Renal pelvis (tissue), 4 donors: ENCODE results near the gene XXYLT1. TPM values are rescaled to one million over a fixed set of nuclear protein-coding genes. Genes with fewer than 3 reads are reported as not detected.
"Not testable (repeated sequence)": the region's sequence is repeated elsewhere in the genome, so short reads cannot be mapped to it uniquely, and the experiment has no call there.

ENCODE experiments used
- DNase-seq: peaks from one replicate; pipeline ENCODE4 v3.0.0-alpha.2; 2013
- polyA plus RNA-seq, 3 donors: library from polyadenylated mRNA; unstranded; fragments of 120-200 nt; gene quantifications; one replicate each; pipeline ENCODE4 v1.2.1, GENCODE V29; 2013; ENCODE audit not compliant: insufficient read length in 3 of 3

Gene XXYLT1
- polyA plus RNA-seq, 3 donors, result 28.7 to 32.7 (median 29.6) TPM

DNA sequence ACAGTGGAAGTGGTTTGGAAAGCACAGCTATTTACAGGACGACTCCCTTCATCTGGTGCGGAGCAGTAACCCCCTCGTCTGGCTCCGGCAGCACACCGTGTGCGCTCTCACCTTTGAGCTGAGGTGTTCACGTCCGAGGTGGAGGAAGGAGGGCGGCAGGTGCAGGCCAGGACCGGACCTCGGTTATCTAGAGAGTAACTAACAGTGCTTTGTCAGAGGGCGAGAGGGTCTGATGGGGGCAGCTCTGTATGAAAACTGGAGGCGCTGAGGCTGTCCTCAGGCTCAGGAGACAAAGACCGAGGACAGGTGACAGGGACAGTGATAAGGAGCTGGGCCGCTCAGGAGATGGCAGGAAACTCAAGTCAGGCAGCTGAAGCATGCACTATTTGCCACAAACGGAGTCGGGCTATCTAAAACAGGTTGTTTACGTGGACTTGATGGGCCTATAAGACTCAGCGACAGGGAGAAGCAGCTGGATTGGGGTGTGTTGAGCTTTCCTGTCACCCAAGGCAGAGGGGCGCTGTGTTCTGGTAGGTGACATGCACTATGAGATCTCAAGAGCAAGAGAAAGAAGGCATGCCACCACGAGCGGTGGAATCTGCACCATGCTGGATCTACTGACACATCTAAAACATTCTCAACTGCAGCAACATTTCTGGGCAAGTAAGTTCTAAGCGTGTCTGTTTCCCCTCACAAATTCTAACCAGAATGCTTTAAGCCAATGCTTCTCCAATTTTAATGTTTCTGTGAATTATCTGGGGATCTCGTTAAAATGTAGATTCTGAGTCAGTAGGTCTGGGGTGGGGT is 155.2 kb downstream of the XXYLT1 start:
- no peak for DNase-seq

DNA sequence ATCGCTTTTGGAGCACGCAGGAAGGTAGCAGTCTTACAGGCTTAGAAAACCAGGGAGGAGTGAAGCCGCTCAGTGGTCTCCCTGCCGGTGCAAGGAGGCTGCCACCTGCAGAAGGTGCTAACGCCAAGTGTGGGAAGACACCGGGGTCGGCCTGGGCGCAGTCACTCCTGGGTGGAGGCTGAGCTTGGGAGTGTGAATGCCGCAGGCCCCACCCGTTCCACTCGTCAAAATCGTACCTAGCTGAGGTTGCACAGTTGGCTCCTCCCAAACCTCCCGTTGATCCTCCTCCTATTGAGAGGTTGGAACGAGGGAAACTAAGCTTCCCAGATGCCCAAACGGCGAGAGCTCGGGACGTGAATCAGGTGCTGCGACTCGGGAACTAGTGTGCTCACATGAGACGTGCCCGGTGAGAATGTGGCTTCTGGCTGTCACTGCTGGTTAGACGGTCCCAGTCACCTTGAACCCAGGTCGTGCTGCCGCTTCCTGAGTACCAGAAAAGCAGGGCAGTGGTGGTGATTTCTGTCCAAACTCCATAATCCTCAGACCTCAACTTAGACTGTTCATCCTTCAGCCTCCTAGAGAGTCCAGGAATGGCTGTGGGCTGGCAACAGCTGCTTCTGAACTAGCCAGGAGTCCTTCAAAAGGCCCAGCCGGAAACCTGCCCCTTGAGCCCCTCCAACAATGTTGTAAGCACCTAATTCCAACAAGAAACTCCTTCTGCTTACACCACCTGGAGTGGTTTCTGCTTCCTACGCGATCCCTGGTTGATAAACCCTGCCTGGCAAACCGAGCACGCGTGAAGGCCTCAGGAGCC is 156.0 kb downstream of the XXYLT1 start:
- no peak for DNase-seq

DNA sequence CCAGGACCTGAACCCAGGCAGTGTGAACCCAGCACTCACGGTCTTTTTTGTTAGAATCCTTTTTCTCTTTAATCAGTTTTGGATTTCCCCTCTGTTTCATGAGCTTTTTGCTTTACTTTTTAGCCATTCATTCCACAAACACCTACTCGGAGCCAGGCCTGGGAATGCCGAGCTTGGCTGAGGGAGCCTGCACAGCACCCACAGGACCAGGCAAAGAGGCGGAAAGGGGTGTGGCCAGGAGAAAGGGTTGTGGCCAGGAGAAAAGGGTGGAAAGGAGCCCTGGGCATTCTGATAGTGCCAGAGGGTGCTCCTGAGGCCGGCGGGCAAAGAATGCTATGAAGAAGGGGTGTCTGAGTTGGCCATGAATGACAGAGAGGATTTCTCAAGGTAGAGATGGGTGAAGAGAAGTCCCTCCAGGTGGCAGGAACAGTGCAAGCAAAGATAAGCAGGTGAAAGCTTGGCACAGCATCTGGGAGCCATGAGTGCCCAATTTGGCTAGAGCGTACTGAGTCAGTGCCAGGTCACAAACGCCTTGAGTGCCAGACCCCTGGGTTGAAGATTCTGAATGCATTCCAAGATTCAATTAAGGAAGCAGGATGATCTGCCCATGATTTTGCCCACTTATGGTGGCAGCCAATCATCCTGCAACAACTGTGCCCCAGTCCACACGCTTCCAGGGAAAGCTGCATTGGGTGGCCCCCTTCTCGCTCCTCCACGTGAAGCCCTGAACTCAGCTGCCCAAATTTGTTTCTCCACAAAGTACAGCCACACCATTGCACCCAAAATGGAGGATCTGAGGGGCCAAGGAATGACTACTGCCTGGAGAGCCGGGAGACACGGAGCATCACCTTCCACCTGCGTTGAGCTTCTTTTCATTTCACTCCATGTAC is 157.2 kb downstream of the XXYLT1 start:
- no peak for DNase-seq

DNA sequence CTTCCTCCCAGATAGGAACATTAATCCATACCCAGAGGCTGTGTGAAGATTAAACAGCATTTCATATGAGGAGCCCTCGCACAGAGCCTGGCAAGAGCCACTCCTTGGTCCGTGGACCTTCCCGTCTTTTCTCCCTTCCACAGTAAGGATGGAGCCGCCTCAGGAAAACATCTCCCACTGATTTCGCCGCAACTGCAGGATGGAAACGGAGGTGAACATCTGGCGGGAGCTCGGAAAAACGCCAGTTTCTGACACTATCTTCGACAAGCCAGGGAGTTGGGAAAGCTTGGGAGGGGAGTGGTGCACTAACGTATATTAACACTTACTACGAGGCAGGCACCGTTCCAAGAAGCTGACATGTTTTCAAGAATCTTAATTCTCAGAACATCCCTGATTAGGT is 157.9 kb downstream of the XXYLT1 start:
- DNase-seq, result no peak

DNA sequence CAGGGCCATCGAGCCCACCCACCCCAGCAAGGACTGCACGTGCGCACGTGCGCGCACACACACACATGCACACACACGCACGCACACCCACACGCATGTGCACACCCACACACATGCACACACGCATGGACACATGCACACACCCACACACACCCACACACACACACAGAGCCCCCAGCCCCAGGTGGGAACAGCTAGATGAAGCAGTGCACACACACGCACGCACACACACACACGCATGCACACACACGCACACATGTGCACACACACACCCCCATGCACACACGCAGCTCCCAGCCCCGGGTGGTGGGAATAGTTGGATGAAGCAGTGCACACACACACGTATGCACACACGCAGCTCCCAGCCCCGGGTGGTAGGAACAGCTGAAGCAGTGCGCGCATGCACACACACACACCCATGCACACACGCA is 158.6 kb downstream of the XXYLT1 start:
- no peak for DNase-seq

DNA sequence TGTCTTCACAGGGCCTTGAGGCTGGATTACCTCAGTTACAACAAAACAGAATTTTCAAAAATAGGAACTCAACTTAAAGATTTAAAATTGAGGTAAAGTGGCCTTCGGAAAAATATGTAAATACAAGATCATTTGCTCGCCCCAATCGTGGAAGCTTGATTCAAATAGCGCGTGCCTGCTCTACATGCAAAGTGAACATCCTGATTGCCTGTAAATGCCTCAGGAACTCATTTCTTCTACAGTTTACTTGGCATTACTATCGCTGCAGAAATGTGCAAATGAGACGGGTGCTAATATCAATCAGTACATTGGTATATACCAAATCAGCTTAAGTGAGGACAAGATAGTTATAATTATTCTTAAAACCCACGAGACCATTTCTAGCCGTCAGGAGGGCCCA is 159.2 kb downstream of the XXYLT1 start:
- no peak for DNase-seq

DNA sequence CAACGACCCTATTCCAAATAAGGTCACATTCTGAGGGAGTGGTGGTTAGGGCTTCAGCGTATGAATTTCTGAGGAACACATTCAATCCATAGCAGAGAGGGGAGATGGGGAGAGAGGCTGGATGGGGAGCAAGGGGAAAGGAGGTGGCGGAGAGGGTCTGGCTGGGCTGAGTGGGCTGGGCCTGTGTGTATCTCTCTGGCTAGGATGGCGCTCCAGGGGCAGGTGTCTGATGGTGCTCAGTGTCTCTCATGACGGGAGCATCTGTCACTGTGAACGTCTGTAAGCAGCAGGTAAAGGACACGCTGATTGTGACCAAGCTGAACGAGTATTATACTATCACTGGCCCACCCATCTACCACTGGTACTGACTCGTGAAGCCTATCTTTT is 159.6 kb downstream of the XXYLT1 start:
- DNase-seq, result no peak

DNA sequence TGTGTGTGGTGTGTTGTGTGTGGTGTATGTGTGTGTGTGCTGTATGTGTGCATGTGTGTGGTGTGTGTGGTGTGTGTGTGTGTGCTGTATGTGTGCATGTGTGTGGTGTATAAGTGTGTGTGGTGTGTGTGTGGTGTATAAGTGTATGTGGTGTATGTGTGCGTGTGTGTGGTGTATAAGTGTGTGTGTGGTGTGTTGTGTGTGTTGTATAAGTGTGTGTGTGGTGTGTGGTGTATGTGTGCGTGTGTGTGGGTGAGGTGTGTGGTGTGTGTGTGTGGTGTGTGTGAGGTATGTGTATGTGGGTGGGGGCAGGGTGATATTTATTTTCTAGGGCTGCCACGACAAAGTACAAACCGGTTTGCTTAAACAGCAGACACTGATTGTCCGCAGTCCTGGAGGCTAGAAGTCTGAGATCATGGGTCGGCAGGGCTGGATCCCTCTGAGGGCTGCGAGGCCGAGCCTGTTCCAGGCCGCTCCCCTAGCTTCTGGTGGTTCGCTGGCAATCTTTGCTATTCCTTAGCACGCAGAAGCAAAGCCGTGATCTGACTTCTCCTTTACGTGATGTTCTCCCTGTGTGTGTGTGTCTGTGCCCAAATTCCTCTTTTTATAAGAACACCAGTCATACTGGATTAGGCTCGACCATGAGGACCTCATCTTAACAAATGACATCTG is 160.2 kb downstream of the XXYLT1 start:
- DNase-seq, result no peak

DNA sequence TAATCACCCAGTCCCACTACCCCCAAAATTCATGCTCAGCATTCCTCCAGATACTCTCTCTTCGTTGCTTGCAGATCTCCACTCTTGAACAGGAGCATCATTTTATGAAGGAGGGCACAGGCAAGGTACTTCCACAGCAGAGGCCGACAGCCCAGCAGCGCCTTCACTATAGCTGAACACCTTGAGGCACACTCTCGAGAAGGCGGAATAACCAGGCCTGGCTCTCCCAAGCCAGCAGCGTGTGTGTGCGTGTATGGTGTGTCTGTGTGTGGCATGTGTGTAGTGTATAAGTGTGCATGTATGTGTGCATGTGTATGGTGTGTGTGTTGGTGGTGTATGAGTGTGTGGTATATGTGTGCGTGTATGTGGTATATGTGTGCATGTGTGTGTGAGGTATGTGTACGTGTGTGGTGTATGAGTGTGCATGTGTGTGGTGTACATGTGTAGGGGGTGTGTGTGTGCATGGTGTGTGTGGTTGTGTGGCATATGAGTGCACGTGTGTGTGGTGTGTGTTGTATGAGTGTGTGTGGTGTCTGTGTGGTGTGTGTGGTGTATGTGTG is 161.8 kb downstream of the XXYLT1 start:
- DNase-seq, result no peak

DNA sequence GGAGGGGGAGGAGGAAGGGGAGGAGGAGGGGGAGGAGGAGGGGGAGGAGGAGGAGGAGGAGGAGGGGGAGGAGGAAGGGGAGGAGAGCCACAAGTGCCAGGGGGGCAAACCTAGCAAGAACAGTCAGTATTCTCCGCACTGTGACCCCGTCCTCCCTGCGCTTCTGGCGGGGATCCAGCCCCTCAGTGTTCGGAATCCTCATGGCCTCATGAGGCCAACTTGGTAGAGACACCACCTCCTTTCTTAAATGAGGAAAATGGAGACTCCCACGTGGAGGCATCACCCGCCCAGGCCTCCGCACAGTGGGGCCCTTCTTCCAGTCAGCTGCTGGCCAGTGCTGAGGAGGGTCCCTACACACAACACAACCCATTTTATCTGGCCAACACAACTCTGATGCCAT is 163.4 kb downstream of the XXYLT1 start:
- DNase-seq, result no peak

DNA sequence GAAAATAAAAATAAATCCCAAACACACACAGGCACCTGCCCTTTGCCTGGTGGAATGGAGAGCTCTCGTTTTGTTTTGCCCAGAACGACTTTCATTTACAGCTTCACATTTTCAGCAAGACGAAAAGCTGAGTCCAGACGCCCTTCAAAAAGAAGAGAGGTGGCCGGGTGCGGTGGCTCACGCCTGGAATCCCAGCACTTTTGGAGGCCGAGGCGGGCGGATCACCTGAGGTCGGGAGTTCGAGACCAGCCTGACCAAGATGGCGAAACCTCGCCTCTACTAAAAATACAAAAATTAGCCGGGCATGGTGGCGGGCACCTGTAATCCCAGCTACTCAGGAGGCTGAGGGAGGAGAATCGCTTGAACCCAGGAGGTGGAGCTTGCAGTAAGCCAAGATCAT is 163.9 kb downstream of the XXYLT1 start:
- DNase-seq, result not testable (repeated sequence)

DNA sequence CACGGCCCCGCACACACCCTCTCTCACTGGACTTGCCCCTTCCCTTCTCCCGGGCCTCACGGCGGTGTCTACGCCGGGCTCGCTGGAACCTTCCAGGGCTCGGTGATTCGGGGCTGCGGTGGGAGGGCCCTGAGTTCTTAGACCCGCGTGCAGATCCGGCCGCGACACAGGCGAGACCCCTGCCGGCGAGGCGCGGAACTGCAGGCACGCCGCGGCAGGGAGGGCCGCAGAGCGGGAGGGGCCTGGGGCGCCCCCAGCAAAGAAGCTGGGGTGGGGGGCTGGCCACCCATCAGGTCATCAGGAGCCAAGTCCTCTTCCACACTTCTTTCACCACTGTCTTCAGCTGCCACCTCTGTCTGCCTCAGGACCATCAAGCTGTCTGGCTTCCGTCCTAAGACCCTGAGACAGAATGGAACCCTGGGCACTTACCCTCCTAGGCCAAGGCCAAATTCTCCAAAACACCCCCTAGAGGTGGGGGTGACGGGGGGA is 164.5 kb downstream of the XXYLT1 start:
- peak; percentile 52 for DNase-seq

DNA sequence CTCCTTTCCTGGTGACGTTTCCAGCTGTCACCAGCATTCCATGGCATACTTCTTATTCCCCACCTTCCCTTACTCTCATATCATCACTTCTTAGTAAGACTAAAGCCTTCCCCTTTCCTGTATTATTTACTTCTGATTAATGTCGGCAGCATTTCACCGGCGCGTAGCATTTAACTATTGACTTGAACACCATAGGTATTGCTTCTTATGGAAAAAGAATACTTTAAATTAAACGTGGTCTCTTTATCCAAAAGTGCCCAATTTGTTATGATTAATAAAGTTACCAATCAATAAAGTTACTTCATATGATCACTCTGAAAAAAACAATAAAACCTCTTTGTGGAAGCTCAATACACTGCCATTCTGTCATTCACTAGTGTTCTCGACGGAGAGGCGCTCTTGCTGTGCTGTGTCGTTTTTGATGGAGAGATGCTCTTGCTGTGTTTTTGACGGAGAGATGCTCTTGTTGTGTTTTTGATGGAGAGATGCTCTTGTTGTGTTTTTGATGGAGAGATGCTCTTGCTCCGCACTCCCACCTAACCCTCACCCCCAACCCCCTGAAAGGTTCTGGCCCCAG is 165.0 kb downstream of the XXYLT1 start:
- DNase-seq, result no peak

DNA sequence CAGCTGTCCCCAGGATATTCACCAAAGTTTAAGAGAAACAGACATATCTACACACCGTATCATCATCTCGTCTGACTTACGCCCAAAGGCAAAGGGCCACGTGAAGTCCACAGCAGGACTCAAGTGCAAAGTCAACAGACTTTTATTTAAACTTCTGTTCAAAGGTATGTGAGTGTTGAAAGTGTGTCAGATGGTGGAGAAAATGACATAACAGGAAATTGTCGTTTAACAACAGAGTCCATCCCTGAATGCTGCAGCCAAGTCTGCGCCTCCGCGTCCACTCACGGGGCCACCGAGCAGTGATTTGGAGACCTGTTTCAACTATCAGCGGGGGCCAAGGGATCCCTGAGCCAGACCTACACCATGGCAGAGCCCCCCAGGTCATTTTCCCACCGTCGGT is 165.6 kb downstream of the XXYLT1 start:
- DNase-seq, result no peak

DNA sequence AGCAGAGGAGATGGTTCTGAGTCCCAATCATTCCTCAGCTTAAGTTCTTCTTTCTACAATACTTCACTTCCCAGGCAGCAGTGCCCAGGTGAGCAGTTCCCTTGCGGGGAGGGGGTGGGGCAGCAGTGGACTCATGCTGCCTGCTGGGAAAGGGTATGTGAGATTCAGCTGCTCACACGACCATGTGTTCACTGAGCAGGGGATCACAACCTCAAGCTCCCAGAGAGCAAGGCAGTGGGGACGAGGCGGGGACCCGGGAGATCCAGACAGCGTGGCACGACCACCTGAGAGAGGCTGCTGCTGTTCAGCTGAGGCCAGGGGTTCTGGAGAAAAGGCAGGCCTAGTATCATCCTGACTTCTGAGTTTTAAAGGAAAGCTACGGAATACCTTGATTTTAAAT is 166.6 kb downstream of the XXYLT1 start:
- no peak for DNase-seq

DNA sequence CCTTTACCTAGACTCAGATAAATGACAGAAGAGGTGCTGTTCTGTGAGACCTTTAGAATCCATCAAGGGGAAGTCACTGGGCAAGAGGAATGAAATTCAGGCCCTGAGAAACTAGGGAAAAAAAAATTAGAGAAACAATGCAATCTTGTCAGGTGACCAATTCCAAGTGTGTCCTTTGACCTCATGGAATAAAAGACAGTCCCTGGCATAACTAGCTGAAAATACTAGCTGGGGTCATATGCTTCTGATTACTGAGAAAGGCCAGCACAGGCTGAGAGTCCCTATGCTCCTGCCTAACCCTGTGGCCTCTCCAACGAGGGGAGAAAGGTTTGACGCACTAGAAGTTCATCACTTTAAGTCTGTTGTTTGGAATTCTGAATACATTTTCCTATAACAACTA is 167.3 kb downstream of the XXYLT1 start:
- DNase-seq, result no peak

DNA sequence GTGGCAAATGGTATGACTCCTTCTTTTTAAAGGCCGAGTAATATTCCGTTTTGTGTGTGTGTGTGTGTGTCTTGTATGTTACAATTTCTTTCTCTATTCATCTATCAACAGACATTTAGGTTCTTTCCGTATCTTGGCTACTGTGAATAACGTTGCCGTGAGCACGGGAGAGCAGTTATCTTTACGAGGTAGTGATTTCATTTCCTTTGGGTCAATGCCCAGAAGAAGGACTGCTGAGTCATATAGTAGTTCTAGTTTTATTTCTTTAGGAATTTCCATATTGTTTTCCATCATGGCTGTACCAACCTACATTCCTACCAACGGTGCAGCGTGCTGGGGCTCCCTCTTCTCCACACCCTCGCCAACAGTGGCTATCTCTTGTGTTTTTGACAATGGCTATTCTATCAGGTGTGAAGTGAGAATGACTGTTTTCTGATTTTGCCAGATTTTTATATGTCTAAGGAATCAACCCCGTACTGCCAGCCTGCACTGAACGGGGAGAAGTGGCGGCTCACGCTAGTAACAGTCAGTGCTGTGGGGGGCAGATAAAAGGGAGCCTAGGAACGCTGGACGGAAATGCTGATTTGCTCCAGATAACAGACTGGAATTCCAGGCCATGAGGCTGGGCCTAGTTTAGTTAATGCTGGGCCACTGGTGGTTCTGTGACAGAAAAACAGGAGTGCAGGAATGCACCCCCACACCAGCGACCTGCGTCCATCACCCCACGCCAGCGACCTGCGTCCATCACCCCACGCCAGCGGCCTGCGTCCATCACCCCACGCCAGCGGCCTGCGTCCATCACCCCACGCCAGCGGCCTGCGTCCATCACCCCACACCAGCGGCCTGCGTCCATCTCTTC is 168.1 kb downstream of the XXYLT1 start:
- DNase-seq, result no peak

DNA sequence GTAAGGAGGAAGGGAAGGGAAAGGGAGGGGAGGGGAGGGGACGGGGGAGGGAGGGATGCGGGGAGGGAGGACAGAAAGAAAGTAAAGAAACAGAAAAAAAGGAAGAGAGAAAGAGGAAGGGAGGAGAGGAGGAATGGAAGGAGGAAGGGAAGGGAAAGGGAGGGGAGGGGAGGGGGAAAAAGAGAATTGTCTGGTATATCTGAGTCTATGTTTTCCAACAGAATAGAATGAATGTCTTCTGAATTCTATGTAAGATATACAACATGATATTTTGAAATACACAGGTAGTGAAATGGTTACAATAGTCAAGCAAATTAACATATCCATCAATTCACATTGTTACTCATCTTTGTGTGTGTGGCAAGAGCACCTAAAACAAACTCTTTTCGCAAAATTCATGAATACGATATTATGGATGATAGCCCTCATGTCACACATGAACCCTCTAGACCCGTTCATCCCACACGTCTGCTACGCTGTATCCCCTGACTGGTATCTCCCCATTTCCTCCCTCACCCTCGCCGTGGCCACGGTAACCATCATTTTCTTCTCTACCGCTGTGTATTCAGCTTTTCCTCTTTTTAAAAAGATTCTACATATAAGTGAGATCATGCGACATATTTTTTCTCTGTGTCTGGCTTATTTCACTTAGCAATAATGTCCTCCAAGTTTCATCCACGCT is 168.9 kb downstream of the XXYLT1 start:
- no peak for DNase-seq

DNA sequence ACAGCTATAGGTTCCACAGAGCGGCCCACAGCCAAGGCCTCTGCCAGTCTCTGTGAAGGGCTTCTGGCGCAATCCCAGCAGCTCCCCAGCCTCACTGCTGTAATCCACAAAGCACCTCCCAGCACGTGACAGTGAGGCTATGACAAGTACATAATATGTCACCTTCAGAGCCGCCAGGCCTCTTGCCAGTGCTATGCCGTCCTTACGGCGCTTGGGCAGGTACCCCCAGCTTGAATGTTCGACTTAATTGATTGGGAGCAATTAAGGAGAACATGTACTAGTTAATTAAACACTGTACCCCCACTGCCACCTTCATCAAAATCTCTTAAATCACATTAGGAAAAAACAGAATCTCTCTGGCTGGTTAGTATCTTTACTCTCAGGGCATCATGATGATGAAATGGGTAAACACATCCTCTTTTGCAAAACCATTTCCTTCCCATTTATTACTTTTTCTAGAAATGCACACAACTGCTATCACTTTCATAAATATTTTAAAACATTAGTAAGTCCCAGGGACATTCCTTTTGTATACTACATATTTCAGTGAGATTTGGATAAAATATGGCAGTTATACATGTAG is 169.9 kb downstream of the XXYLT1 start:
- no peak for DNase-seq
